Left ventricle myocardium inferior (tissue), 1 donor: ENCODE results near the gene FOXN3. TPM values are rescaled to one million over a fixed set of nuclear protein-coding genes. Genes with fewer than 3 reads are reported as not detected.

Experiments
- DNase-seq: peaks from one replicate; pipeline ENCODE4 v3.0.0-alpha.2; 2020
- H3K27ac ChIP-seq: fragments of 200-600 bp; replicated peaks from 2 replicates; pipeline ENCODE4 v1.8.0; 2021
- H3K27me3 ChIP-seq: fragments of 200-600 bp; 2 replicates; pipeline ENCODE4 v1.8.0; 2021; ENCODE audit warnings: low read depth
- H3K36me3 ChIP-seq: fragments of 200-600 bp; 2 replicates; pipeline ENCODE4 v1.8.0; 2021
- H3K4me1 ChIP-seq: fragments of 200-600 bp; 2 replicates; pipeline ENCODE4 v1.8.0; 2021
- H3K4me3 ChIP-seq: fragments of 200-600 bp; 2 replicates; pipeline ENCODE4 v1.8.0; 2021; ENCODE audit warnings: mild to moderate bottlenecking, moderate library complexity
- H3K9me3 ChIP-seq: fragments of 200-600 bp; replicated peaks from 2 replicates; pipeline ENCODE4 v1.8.0; 2021
- intact Hi-C: fragments of 100-400 bp; cut with micrococcal nuclease; formaldehyde crosslinking; loops from one replicate; pipeline ENCODE4 v1.11.0; 2022
- total RNA-seq: library from RNA; stranded (reverse); fragmentation: NEBNext Ultra II Directional; extraction: Animal tissue kit (Norgen Biotek cat#: 25700); gene quantifications from one replicate; pipeline ENCODE4 v1.2.1, GENCODE V29; 2021
- TF ChIP-seq, protein P1 (sequence below): fragments of 200-600 bp; IDR thresholded peaks from 2 replicates; pipeline ENCODE4 v1.8.0; 2021; ENCODE audit warnings: antibody characterized with exemption, mild to moderate bottlenecking, borderline replicate concordance
- donor health status: DM: no; HTN: yes; CAD: no; lungs with severe emphysema.

The FOXN3 gene
- total RNA-seq, 1 donor from 2014 or later: 120 TPM

GRCh38 chr14:89388853-89389252, 28.2 kb downstream of the FOXN3 start:
- Histone ChIP-seq H3K4me1 (peaks cover 93% of the 10 kb centered on the region), H3K27me3 (no peaks in the 10 kb centered on the region), H3K36me3 (no peaks in the 10 kb centered on the region), H3K27ac (peak overlapping the region; percentile 23), H3K4me3 (no peak overlapping the region), H3K9me3 (no peaks in the 10 kb centered on the region)
- no peak for DNase-seq
- intact Hi-C loops: no loop called here
- TF ChIP-seq, protein P1, sequence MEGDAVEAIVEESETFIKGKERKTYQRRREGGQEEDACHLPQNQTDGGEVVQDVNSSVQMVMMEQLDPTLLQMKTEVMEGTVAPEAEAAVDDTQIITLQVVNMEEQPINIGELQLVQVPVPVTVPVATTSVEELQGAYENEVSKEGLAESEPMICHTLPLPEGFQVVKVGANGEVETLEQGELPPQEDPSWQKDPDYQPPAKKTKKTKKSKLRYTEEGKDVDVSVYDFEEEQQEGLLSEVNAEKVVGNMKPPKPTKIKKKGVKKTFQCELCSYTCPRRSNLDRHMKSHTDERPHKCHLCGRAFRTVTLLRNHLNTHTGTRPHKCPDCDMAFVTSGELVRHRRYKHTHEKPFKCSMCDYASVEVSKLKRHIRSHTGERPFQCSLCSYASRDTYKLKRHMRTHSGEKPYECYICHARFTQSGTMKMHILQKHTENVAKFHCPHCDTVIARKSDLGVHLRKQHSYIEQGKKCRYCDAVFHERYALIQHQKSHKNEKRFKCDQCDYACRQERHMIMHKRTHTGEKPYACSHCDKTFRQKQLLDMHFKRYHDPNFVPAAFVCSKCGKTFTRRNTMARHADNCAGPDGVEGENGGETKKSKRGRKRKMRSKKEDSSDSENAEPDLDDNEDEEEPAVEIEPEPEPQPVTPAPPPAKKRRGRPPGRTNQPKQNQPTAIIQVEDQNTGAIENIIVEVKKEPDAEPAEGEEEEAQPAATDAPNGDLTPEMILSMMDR: peak; percentile 33

- Histone ChIP-seq H3K4me1 (peaks cover 94% of the 10 kb centered on the region), H3K27me3 (no peaks in the 10 kb centered on the region), H3K36me3 (no peaks in the 10 kb centered on the region), H3K27ac (peak overlapping the region; percentile 23), H3K9me3 (no peaks in the 10 kb centered on the region), H3K4me3 (no peak overlapping the region)
- TF ChIP-seq, protein P1: no peak
- intact Hi-C loops: no loop called here
- DNase-seq: no peak
Observed at GRCh38 chr14:89387922-89388685, 28.9 kb downstream of the FOXN3 start.

- Histone ChIP-seq H3K36me3 (no peaks in the 10 kb centered on the region), H3K4me1 (peaks cover 96% of the 10 kb centered on the region), H3K9me3 (no peaks in the 10 kb centered on the region), H3K4me3 (no peak overlapping the region), H3K27ac (peak overlapping the region; percentile 72), H3K27me3 (no peaks in the 10 kb centered on the region)
- DNase-seq: no peak
- TF ChIP-seq, protein P1: no peak
- intact Hi-C loops: no loop called here
Observed at GRCh38 chr14:89386212-89386886, 30.7 kb downstream of the FOXN3 start.

- no peak for DNase-seq
- TF ChIP-seq, protein P1: no peak
- intact Hi-C loops: no loop called here
Observed at GRCh38 chr14:89384636-89385035, 32.4 kb downstream of the FOXN3 start.

DNA sequence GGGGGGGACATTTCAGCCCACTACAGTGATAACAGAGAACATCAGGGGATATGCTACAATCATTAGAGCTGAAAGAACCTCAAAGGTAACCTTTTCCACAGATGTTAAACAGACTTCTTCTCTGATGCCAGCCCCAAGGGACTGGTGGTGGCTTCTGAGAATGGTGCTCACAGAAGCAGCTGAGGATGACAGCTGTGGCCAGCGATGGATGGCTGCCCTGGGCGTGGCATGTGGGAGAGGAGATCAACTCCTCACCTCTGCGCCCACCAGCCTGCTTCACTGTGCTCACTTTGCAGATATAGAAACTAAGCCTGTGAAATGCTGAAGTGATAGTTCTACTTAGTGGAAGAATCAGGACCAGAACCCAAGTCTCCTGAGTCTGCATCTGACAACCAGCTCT, 33.0 kb downstream of the FOXN3 start:
- intact Hi-C loops: no loop called here
- H3K27me3 ChIP-seq: no peaks in the 10 kb centered on the region
- TF ChIP-seq, protein P1: no peak
- H3K27ac ChIP-seq: no peak overlapping the region
- H3K4me1 ChIP-seq: peaks cover 86% of the 10 kb centered on the region
- H3K9me3 ChIP-seq: peaks cover 6% of the 10 kb centered on the region
- no peaks in the 10 kb centered on the region for H3K36me3 ChIP-seq
- H3K4me3 ChIP-seq: no peak overlapping the region
- no peak for DNase-seq

More at GRCh38 chr14:89384636-89385035, 32.4 kb downstream of the FOXN3 start:
- peaks cover 86% of the 10 kb centered on the region for H3K4me1 ChIP-seq
- no peak overlapping the region for H3K27ac ChIP-seq
- peaks cover 6% of the 10 kb centered on the region for H3K9me3 ChIP-seq
- no peaks in the 10 kb centered on the region for H3K36me3 ChIP-seq
- H3K27me3 ChIP-seq: no peaks in the 10 kb centered on the region
- no peak overlapping the region for H3K4me3 ChIP-seq
